ENCODE measurements around the gene DAZAP1.

The DAZAP1 gene

DNA sequence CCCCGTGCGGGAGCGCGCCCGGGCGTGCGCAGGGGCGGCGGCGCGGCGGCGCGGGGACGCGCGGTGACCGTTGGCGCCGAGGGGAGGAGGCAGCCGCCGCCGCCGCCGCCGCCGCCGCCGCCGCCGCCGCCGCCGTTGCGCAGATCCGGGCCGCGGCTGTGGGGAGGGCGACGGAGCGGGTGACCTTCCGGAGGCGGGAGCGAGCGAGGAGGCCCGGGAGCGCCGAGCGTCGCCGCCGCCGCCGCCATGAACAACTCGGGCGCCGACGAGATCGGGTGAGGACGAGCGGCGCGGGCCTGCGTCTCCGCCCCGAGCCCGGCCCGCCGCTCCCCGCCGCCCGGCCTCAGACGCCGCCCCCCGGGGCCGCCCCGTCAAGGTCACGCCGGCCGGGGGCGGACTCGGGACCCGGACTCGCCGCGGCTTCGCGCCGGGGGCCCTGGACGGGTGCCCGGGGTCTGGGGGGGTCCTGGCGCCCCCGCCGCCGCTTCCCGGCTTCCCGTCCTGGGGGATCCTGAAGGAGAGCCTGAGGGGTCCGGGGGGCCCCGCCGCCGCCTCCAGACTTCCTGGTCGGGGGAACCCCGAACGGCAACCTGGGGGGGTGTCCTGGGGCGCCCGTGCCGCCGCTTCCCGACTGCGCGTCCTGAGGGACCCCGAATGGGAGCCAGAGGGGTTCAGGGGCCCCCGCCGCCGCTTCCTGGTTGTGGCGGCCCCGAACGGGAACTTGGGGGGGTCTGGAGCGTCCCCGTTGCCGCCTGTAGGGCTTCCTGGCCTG is at the start of gene DAZAP1:
Gene DAZAP1 (plus strand): TSS at position 59 of the 772 bp plus-strand sequence. CDS start 188 bp downstream, at position 247.
- peak in 2 of 51 donors; percentile 45 to 47 for DNase-seq

DNA sequence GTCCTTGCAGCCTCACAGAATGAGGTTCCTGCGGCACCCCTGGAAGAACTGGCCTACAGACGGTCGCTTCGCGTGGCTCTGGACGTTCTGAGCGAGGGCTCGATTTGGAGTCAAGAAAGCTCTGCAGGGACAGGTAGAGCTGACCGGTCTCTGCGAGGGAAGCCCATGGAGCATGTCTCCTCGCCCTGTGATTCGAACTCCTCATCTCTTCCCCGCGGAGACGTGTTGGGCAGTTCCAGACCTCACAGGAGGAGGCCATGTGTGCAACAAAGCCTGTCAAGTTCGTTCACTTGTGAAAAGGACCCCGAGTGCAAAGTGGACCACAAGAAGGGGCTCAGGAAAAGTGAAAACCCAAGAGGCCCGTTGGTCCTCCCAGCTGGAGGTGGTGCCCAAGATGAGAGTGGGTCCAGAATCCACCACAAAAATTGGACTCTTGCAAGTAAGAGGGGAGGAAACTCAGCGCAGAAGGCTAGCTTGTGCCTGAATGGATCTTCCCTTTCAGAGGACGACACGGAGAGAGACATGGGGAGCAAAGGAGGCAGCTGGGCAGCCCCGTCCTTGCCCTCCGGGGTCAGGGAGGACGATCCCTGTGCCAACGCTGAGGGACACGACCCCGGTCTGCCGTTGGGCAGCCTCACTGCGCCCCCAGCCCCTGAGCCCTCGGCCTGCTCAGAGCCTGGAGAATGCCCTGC is 47.1 kb upstream of the DAZAP1 start:
- DNase-seq: peak in 1 of 51 donors; percentile 61

DNA sequence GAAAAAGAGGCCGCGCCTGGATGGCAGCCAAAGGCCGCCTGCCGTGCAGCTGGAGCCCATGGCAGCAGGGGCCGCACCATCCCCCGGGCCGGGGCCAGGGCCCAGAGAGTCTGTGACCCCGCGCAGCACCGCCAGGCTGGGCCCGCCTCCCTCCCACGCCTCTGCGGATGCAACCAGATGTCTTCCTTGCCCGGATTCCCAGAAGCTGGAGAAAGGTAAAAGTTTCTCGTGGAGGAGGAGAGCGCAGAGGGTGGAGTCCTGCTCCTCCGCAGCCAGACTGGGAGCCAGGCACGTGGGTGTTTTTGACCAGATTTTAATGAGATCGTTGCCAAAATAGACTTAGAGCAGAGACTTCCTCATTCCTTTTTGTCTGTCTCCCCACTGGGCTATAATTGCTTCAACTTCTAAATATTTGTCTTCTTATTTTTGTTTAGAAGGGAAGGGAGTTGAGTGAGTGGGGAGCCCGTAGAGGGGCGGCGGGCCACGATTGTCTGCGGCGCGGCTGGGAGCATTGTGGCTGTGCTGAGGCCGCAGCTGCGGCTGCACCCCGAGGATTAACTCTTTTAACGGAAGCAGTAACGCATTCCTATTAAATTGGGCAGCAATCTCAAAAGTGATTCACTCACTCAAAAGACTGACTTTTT is 46.4 kb upstream of the DAZAP1 start:
- peak in 50 of 51 donors; percentile 26 to 91 (median 73) for DNase-seq

DNA sequence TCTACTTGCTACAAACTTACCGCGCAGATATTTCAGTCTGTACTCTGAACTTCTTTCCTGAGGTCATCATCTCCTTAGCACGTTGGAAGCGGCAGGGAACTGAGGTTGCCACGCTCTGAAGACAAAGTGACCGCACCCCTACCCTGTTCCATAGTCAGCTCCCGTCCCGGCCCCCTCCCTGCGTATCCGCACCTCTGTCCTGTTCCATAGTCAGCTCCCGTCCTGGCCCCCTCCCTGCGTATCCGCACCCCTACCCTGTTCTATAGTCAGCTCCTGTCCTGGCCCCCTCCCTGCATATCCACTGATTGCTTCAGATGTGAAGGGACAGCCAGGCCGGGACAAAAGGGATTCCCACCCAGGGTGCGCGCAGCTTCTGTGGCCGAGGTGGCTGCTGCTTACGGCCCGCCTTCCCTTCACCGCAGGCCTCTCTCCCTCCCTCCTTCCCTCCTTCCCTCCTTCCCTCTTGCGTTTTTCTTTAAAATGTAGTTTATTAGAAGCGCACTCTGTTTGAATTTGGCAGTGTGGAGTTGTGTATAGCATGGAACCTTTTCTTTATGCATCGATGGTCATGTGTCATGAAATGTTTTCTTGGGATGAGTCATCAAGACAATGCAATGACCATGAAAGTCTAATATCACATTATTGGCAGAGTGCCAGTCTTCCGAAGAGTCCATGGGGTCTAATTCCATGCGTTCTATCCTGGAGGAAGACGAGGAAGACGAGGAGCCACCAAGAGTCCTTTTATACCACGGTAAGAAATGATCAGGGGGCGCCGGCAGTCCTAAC is 45.6 kb upstream of the DAZAP1 start:
- DNase-seq: no peak

DNA sequence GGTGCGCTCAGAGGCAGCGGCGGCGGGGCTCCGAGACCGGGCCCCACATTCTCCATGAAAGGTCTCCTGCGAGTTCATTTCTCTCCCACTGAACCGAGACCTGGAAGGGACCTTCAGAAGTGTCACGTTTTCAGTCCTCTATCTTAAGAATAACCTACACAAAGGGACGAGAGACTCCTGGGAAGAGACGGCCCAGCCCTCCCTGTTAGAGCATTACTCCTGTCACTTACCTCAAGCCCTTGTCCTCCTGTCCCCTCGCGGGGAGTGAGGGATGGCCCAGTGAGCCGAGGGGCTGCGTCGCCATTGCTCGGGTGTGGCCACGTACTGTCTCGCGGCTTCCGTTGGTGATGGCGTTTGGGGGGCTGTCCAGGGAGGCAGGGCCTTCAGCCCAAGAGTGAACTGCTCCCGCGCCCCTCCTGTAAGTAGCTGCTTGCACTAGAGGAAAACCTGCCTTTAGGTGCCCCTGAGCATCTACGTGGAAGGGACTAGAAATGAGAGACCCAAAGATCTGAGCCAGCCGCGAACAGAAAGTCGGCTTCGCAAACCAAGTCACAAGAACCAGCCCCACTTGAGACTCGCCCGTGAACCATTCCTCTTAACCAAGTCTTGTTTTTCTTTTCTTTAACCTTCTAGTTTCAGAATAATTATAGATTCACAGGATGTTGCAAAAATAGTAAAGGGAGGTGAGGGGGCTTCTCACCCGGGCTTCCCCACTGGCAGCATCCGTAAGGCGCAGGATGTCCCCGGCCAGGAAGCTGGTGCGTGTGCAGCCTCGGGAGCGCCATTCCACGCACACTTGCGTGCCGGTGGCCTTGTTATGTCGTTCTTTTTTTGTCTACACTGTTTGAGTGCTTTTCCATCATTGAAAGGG is 44.8 kb upstream of the DAZAP1 start:
- no peak for DNase-seq

DNA sequence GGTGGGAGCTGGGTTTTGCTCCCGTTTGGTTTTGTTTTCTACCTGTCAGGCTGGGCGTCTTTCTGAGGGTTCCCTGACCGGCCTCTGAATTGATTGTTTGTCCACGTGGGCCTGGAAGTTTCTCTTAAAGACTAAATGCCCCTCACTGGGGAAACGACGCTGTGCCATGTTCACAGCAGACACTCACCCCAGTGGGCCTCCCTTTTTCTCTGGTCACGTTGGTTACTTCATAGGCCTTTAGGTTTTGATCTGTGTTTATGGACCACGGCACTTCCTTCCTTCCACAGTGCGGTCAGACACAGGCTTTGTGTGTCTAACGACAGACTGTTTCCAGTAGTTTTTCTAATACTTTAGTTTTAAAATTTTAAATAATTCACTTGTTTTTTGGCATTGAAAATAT is 43.8 kb upstream of the DAZAP1 start:
- DNase-seq: no peak

DNA sequence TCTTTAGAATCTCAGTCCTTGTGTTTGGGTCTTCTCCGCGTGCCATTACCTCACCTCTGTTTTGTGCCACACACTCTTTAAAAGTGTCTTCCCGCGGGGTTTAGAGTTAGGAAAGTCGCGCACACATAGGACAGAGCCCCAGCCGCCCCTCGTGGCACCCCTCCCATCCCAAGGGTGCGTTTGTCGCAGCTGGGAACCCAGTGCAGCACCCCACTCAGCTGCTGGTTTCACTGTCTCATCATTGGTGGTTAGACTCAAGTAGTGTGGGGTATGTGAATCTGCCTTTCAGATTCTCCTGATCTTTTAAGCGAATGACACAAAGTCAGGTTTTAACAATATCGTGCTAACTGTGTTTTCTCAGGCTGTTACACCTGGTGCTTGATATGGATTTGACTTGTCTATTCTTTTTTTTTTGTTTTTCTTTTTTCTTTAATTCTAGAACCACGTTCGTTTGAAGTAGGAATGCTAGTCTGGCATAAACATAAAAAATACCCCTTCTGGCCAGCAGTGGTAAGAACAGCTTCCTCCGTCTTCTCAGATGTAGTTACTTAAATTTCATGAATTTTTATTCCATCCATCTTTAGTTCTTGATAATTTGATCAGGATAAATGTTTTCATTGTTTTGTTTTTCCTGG is 43.2 kb upstream of the DAZAP1 start:
- DNase-seq: no peak

DNA sequence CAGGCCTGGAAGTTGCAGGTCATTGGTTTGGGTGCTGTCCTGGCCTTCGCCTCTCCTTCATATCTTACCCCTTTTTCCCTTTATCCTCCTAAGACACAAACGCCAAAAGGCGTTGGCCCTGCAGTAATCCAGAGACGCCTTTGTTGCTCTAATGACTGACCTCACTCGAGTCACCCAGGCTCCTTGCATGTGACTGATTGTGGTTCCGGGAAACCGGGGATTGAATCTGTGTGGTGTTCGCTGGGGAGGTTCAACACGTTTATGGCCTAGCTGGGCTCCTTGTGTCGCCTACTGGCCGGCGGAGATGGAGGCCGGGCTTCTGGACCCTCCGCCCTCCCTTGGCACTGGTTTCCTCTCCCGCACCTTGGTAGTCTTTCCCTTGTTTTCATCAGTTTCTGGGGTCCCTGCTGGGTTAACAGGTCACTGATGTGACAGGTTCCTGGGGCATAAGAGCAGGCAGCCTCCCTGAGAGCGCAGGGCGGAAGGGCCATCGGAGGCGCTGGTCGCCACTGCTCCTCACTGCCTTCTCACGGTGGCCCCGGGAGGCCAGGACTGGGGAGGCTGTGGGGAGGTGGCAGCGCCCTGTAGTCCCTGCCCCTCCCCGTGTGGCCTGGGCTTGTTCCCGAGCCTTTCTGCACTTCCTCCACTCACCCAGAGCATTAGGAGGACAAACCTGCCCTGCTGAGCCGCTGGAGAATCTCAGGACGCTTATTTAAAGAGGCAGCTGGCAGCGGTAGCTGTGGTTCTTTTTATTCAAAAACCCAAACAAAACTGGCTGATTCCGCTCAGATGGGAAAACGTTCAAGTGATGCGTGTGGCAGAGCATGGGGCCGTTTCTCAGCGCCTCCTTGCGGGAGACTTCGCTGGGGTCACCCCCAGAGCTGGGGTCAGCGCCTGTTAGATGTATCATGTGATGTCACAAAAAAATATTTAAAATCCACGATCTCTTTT is 41.8 kb upstream of the DAZAP1 start:
- DNase-seq: peak in 18 of 51 donors; percentile 18 to 63 (median 36)

DNA sequence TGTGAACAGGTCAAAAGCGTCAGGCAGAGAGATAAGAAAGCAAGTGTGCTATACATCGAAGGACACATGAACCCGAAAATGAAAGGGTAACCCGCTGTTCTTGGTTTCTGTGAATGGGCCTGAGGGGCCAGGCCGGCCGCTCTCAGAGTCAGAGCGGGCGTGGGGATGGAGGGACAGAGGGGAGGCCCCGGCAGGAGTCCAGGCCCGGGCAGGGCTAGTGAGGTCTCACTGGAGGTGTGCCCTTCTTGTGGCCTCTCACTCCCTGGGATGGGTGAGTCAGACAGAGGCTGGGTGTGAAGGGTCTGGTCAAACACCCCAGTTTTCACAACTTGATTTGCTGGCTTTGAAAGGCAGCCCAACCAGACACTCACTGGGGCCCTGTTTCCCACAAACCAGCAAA is 41.1 kb upstream of the DAZAP1 start:
- no peak for DNase-seq

DNA sequence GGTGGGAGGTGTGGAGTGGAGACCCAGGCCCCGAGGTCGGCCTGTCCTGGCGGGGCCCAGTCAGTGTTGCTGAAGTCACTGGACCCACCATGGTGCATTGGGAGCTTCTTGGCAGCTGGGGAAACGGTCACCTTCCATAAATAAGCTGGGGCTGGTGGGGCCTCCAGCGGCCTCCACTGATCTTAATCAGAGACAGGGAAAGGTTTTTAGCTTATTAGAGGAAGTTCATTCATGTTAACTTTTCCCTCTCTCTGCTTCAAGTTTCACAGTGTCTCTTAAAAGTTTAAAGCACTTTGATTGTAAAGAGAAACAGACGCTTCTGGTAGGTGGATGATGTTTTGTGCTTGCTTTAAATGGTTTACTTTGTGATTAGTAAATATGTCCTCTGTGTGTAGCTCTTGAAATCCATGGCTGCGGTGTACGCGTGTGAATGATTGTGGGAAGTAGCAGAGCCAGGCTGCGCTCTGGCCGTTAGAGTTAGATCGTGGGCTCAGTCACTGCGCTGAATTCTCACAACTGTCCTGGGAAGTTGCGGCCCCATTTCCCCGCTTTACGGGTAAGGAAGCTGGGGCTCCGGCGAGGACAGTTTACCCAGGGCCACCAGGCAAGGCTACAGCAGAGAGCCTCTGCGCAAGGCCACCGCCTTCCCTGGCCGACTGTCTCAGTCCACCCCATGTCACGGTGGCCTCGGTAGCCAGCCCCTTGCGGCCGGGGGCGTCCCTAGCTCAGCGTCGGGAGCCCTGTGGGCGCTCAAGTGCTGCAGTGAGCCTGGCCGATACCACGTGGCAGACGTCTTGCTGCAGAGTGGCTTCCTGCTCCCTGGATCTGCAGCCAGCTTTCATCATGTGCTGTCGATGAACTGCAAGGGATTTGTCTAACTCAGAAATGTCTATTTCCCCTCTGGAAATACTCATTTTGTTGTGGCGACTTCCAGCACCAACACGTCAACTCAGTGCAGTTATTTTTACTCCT is 40.2 kb upstream of the DAZAP1 start:
- peak in 2 of 51 donors; percentile 17 to 23 for DNase-seq

DNA sequence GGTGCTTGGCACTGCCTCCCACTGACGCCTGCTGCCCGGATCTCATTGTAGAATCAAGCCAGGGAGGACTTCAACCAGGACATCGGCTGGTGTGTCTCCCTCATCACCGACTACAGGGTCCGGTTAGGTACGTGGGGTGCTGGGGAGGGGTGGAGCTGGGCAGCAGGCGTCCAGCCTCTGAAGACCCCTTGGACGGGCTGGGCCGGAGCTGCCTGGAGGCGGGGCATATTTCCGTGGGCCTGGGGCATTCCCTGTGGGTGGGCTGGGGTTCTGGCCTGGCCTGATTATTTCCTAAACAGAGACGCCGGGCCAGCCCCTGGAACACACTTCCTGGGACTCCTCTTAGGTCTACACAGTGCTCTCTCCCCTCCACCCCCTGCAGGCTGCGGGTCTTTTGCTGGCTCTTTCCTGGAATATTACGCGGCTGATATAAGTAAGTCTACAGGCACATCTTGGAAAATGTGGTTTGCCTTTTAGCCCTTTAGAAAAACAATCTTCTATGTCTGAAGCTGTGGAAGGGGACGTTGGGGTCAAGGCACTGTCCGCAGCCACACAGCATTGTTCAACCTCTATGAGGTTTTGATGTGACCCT is 38.1 kb upstream of the DAZAP1 start:
- no peak for DNase-seq

DNA sequence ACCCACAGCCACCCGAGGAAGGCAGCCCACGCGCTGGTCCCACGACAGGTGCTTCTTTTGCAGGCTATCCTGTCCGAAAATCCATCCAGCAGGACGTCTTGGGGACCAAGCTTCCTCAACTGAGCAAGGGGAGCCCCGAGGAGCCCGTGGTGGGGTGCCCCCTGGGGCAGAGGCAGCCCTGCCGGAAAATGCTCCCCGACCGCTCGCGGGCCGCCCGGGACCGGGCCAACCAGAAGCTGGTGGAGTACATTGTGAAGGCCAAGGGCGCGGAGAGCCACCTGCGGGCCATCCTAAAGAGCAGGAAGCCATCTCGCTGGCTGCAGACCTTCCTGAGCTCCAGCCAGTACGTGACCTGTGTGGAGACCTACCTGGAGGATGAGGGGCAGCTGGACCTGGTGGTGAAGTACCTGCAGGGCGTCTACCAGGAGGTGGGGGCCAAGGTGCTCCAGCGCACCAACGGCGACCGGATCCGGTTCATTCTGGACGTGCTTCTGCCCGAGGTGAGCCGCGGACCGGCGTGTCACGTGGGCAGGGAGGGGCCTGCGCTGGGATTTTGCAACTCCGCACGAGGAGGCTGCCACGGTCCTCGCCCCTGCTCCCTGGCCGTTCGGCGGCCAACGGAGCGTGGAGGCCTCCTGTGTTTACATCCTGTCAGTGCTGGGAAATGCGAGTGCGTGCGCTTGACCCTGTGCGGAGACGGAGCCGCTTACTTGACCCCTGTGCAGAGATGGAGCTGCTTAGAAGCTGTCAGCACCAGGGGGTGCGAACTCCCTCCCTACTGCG is 36.6 kb upstream of the DAZAP1 start:
- DNase-seq: no peak

DNA sequence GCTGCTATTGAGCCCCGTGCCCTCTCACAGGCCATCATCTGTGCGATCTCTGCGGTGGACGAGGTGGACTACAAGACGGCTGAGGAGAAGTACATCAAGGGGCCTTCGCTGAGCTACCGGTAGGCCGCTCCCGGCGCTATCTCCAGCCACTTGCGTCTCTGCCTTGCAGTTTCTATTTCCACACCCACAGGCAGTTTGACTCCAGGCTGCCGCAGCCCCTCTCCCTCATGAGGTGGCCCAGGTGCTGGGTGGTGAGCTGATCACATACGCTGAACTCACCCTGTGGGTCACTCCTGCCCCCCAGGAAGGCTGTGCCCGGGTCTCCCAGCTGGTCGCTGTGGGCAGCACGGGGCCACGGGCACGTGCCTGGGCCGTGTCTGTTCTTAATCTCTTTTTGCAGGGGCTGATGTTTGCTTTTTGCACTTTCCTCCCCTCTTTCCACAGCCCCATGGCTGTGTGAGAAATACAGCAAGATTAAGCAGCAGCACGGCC is 34.3 kb upstream of the DAZAP1 start:
- DNase-seq: no peak

DNA sequence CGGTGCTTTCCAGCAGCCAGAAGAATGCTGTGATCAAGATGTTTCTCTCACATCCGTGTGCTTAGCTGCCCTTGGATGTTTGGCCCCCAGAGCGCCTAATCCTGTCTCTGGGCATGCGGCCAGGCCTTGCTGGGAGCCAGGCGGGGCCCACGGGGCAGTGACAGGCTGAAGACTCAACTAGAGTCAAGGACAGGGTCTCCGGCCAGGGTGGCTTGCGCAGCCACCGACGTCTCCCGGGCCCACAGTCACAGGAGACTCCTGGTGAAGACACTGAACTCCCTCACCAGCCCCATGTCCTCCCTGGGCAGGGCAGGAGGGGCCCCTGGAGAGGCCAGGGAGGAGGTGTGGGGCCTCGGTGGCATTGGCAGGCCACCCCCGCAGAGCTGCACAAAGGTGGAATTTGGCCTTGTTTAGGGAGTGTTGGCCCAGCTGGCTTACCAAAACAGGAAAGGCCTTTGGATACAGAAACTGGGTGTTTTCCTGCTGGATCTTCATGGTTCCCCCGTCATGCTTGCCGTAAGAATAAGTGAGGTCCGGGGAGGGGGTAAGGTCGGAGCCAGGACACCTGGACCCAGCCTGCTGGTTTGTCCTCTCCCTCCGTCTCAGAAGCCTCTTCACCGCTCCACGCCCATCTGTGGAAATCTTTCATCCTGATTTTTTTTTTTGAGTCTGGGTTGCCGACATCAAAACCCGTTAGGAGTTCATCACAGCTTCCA is 33.7 kb upstream of the DAZAP1 start:
- DNase-seq: peak in 30 of 51 donors; percentile 24 to 66 (median 42)

DNA sequence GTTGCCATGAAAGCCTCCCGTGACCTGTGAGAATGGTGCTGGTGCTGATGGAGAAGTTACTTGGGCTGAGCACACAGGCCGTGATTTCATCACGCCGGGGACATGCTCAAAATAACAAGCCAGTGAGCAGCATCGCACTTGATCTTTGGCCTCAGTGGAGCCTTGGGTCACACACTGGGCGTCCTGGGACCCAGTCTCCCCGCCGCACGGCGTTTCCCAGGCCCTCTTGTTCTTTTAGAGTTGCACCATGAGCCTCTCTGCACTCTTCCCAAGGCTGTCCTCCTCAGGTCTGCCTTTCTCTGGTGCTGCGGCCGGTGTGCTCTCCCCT is 33.2 kb upstream of the DAZAP1 start:
- no peak for DNase-seq

DNA sequence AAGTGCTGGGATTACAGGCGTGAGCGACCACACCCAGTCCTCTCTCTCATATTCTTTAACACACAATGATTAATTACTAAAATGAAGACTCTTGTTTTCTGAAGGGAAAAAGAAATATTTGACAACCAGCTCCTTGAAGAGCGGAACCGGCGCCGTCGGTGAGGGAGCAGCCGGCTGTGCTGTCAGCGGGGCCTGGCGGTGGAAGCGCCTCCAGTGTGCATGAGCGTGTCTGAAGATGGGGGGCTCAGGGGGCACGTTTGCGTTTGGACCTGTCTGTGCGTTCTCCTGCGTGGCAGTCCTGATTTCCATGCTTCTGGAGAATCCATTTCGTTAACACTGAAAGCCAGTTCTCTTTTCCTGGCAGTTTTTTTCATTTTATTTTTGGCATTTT is 31.0 kb upstream of the DAZAP1 start:
- DNase-seq: no peak
